ENCODE results near the gene TP73. TPM values are rescaled to one million over a fixed set of nuclear protein-coding genes. Genes with fewer than 3 reads are reported as not detected.
"Not testable (repeated sequence)": the region's sequence is repeated elsewhere in the genome, so short reads cannot be mapped to it uniquely, and the experiment has no call there.

Gene TP73
- total RNA-seq, 1 experiment from 2014 or later: 2.5 TPM

- DNase-seq (ENCODE audit: low read depth): peak; percentile 78
Measured at GRCh38 chr1:3618881-3619671, 33.2 kb upstream of the TP73 start.

GRCh38 chr1:3620708-3621107 is 31.6 kb upstream of the TP73 start:
- DNase-seq (ENCODE audit: low read depth): no peak

- peak; percentile 58 for DNase-seq (ENCODE audit: low read depth)
Measured at GRCh38 chr1:3621151-3621671, 31.1 kb upstream of the TP73 start.

- not testable (repeated sequence) for DNase-seq (ENCODE audit: low read depth)
Measured at GRCh38 chr1:3622102-3622501, 30.2 kb upstream of the TP73 start.

- DNase-seq (ENCODE audit: low read depth): no peak
Measured at GRCh38 chr1:3623441-3624199, 28.7 kb upstream of the TP73 start.

- peak; percentile 98 for DNase-seq (ENCODE audit: low read depth)
Measured at GRCh38 chr1:3624200-3625136, 27.8 kb upstream of the TP73 start, which contains the start of gene TPRG1L. Gene TPRG1L, plus strand, starts transcription at chr1:3625015. Its CDS starts 58 bp downstream, at chr1:3625073.

GRCh38 chr1:3625151-3625907 is 27.0 kb upstream of the TP73 start:
- DNase-seq (ENCODE audit: low read depth): no peak

- DNase-seq (ENCODE audit: low read depth): no peak
Measured at GRCh38 chr1:3626025-3626424, 26.3 kb upstream of the TP73 start.

GRCh38 chr1:3627515-3628253 is 24.6 kb upstream of the TP73 start:
- DNase-seq (ENCODE audit: low read depth): no peak

GRCh38 chr1:3628445-3628844 is 23.9 kb upstream of the TP73 start:
- no peak for DNase-seq (ENCODE audit: low read depth)

- no peak for DNase-seq (ENCODE audit: low read depth)
Measured at GRCh38 chr1:3629561-3630160, 22.7 kb upstream of the TP73 start.

GRCh38 chr1:3630161-3630611 is 22.1 kb upstream of the TP73 start:
- DNase-seq (ENCODE audit: low read depth): no peak

GRCh38 chr1:3630914-3631313 is 21.4 kb upstream of the TP73 start:
- no peak for DNase-seq (ENCODE audit: low read depth)

- no peak for DNase-seq (ENCODE audit: low read depth)
Measured at GRCh38 chr1:3631320-3632260, 20.7 kb upstream of the TP73 start.

- DNase-seq (ENCODE audit: low read depth): no peak
Measured at GRCh38 chr1:3632298-3632697, 20.0 kb upstream of the TP73 start.

GRCh38 chr1:3632716-3633343 is 19.5 kb upstream of the TP73 start:
- no peak for DNase-seq (ENCODE audit: low read depth)

GRCh38 chr1:3633344-3634058 is 18.8 kb upstream of the TP73 start:
- no peak for DNase-seq (ENCODE audit: low read depth)

Measured in Daoy (cell line).